SK-N-SH treated with all-trans-retinoic acid at 6 μM for 48 hours (cell line): ENCODE data around the gene TMEM223.

Experiments
- ARNTL ChIP-seq: fragments of 450-650 bp; formaldehyde crosslinking; IDR thresholded peaks from 2 replicates; pipeline ENCODE4 v1.5.0; 2020; ENCODE audit warnings: low read depth, mild to moderate bottlenecking, moderate library complexity, borderline replicate concordance
- OSR1 ChIP-seq: fragments of 250-450 bp; sonication (Bioruptor Pico); IDR thresholded peaks from 2 replicates; pipeline ENCODE4 v1.8.0; 2022; ENCODE audit warnings: moderate library complexity, mild to moderate bottlenecking, inconsistent platforms
- TCF4 ChIP-seq: fragments of 250-450 bp; sonication (Bioruptor Pico); IDR thresholded peaks from 2 replicates; pipeline ENCODE4 v1.8.0; 2021; ENCODE audit warnings: mild to moderate bottlenecking, moderate library complexity, borderline replicate concordance
- ZFP3 ChIP-seq: fragments of 250-450 bp; sonication (Bioruptor Pico); IDR thresholded peaks from 2 replicates; pipeline ENCODE4 v1.5.0; 2020; ENCODE audit warnings: mild to moderate bottlenecking, moderate library complexity

DNA sequence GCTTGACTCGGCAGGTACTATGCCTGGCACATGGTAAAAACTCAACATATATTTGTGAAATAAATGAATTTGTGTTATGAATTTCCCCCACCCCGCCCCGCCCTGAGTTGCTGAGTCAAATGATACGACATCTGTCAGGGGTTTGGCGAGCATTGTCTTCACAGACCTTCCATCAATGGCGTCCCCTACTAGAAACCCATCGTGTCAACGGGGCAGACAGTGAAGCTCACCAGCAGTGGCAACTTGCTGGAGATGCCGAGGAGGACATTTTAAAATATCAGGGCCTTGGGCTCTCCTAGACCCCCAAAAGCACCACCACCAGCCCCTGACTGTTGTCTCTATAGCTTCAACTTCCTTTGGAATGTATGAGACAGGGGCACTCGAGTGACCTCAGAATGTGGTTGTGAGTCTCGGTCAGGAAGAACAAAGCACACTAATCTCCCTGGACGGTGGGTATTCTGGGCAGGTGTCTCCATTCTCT lies 14.2 kb upstream of the TMEM223 start:
- TF ChIP-seq ZFP3, result no peak
- no peak for TF ChIP-seq TCF4 (CRISPR knock-in tag)
- no peak for TF ChIP-seq OSR1 (CRISPR knock-in tag)
- no peak for TF ChIP-seq ARNTL (CRISPR knock-in tag)
